Activated CD4-positive, alpha-beta T cell treated with anti-CD3 and anti-CD28 coated beads for 36 hours (primary cell): Measurements from ENCODE around the gene SLC7A8. TPM values are rescaled to one million over a fixed set of nuclear protein-coding genes. Genes with fewer than 3 reads are reported as not detected.
A peak's percentile ranks its signal among the peaks of the same experiment; 100 is the strongest.

Source experiments
- ATAC-seq: fragments of 200-7000 bp; cut with Tn5 transposase; one replicate; pipeline ENCODE4 v1.10.0; 2021; ENCODE audit warnings: mild to moderate bottlenecking, moderate library complexity
- CTCF ChIA-PET: fragments of 350-600 bp; sonication (Branson Sonifier 250); formaldehyde crosslinking; loops from one replicate; lab custom pipeline; 2021; ENCODE audit warnings: antibody characterized with exemption; lab: Charles Lee
- POLR2A ChIA-PET: fragments of 350-600 bp; sonication (Branson Sonifier 250); formaldehyde crosslinking; loops from one replicate; lab custom pipeline; 2021; ENCODE audit warnings: antibody characterized with exemption, inconsistent platforms; lab: Charles Lee
- DNase-seq: peaks from one replicate; pipeline ENCODE4 v3.0.0-alpha.2; 2020
- H3K27ac Mint-ChIP-seq: one replicate; pipeline ENCODE4 v1.8.0; 2021; ENCODE audit warnings: mixed read lengths
- H3K27me3 Mint-ChIP-seq: one replicate; pipeline ENCODE4 v1.8.0; 2021; ENCODE audit warnings: mixed read lengths
- H3K36me3 Mint-ChIP-seq: one replicate; pipeline ENCODE4 v1.8.0; 2021; ENCODE audit warnings: low read depth, mixed read lengths
- H3K4me1 Mint-ChIP-seq: one replicate; pipeline ENCODE4 v1.8.0; 2021; ENCODE audit warnings: mixed read lengths
- H3K4me3 Mint-ChIP-seq: one replicate; pipeline ENCODE4 v1.8.0; 2021; ENCODE audit warnings: mild to moderate bottlenecking, moderate library complexity, mixed read lengths
- H3K9me3 Mint-ChIP-seq: one replicate; pipeline ENCODE4 v1.8.0; 2021; ENCODE audit warnings: low read depth, mixed read lengths
- intact Hi-C, 2 experiments: fragments of 100-400 bp; cut with DNase I in 1 of 2; cut with micrococcal nuclease in 1 of 2; formaldehyde crosslinking; loops; one replicate each; pipeline versions ENCODE4 v1.14.2 to v1.15.1; 2022 to 2024; cut with DNase I, micrococcal nuclease
- total RNA-seq, 2 experiments: library from RNA; stranded (reverse); gene quantifications; one replicate each; pipeline ENCODE4 v1.2.3, GENCODE V29; 2021

SLC7A8 gene
- total RNA-seq, 2 experiments from 2014 or later: 0.89 to 1.6 TPM

DNA sequence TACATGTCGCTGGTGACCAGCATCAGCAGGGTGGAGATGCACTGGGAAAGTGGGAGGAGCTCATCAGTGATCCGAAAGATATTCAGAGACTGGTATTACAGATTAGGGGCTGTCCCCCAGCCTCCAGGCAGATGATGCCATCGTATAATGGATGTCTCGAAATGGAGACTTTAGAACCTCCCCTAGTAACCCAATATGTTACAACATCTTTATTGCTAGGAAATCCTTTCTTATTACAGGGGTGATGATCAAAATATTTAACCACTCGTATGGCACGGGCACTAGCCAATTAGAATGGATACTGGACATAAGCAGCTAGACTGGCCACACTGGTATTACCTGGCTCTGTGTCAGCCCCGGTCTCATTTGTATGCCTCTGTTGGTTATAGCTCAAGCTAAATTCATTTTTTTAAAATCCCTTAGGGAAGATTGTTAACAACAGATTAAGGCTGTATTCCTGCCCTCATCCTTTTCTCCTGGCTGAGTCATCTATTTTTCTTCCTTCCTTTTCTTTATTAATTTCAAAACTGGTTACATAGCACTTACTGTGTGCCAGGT, 53.6 kb downstream of the SLC7A8 start:
- intact Hi-C loops: no loop called here
- Mint-ChIP-seq H3K4me3 (no peak overlapping the region), H3K36me3 (no peaks in the 10 kb centered on the region), H3K9me3 (no peaks in the 10 kb centered on the region), H3K27ac (no peak overlapping the region), H3K4me1 (no peaks in the 10 kb centered on the region), H3K27me3 (no peaks in the 10 kb centered on the region)
- DNase-seq (no peak), ATAC-seq (no peak)
- CTCF ChIA-PET: interaction anchor here (0.8 to 2.5 kb wide), 4 partner anchors 8 to 61 kb away, joined by 3 to 19 read pairs (median 4); no protein-coding TSS in a partner anchor
- POLR2A ChIA-PET: interaction anchor here (0.6 kb wide), 1 partner anchor 110 kb away, joined by 3 read pairs; no protein-coding TSS in a partner anchor

GRCh38 chr14:23128969-23129758, 54.3 kb downstream of the SLC7A8 start:
- ChIA-PET CTCF (interaction anchor here (0.6 to 2.5 kb wide), 6 partner anchors 8 to 61 kb away, joined by 3 to 19 read pairs (median 3); no protein-coding TSS in a partner anchor), POLR2A (interaction anchor here (0.6 kb wide), 1 partner anchor 111 kb away, joined by 3 read pairs; no protein-coding TSS in a partner anchor)
- Mint-ChIP-seq H3K4me1 (no peaks in the 10 kb centered on the region), H3K36me3 (no peaks in the 10 kb centered on the region), H3K4me3 (no peak overlapping the region), H3K27me3 (no peaks in the 10 kb centered on the region), H3K27ac (no peak overlapping the region), H3K9me3 (no peaks in the 10 kb centered on the region)
- DNase-seq (no peak), ATAC-seq (no peak)
- intact Hi-C loops: no loop called here

DNA sequence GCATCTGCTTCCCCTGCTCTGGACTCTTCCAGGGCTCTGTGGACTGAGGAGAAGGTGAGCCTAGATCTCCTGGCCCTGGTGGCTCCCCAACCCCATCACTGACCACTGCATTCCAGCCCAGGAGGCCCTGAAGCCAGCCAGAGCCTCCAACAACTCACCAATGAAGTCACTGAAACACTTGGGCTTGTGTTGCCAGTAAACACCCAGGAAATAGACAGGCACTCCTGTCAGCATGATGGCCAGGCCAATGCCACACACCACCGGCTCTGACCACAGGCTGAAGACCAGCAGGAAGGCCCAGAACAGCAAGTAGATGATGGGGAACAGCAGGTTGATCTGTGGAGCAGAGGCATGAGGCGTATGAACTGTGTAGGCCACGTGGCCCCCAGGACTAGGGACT, 55.6 kb downstream of the SLC7A8 start:
- Mint-ChIP-seq H3K27me3 (no peaks in the 10 kb centered on the region), H3K4me1 (no peaks in the 10 kb centered on the region), H3K9me3 (no peaks in the 10 kb centered on the region), H3K27ac (no peak overlapping the region), H3K4me3 (no peak overlapping the region), H3K36me3 (no peaks in the 10 kb centered on the region)
- intact Hi-C loops: no loop called here
- ChIA-PET CTCF (no interaction called here), POLR2A (no interaction called here)
- ATAC-seq (no peak), DNase-seq (no peak)

GRCh38 chr14:23126548-23127278, 56.7 kb downstream of the SLC7A8 start:
- H3K27me3 Mint-ChIP-seq: no peaks in the 10 kb centered on the region
- no peak overlapping the region for H3K27ac Mint-ChIP-seq
- H3K36me3 Mint-ChIP-seq: no peaks in the 10 kb centered on the region
- ChIA-PET CTCF (interaction anchor here (0.6 to 10.7 kb wide), 4 partner anchors 12 to 181 kb away, joined by 3 to 276 read pairs (median 3); partner anchors contain the start of gene SLC7A8), POLR2A (no interaction called here)
- H3K4me1 Mint-ChIP-seq: no peaks in the 10 kb centered on the region
- no peak for ATAC-seq
- no peak overlapping the region for H3K4me3 Mint-ChIP-seq
- no peak for DNase-seq
- no peaks in the 10 kb centered on the region for H3K9me3 Mint-ChIP-seq
- intact Hi-C loops: no loop called here

GRCh38 chr14:23125933-23126524, 57.4 kb downstream of the SLC7A8 start:
- no peaks in the 10 kb centered on the region for H3K36me3 Mint-ChIP-seq
- H3K4me3 Mint-ChIP-seq: no peak overlapping the region
- H3K27ac Mint-ChIP-seq: no peak overlapping the region
- DNase-seq: no peak
- POLR2A ChIA-PET: no interaction called here
- ATAC-seq: no peak
- intact Hi-C loops: no loop called here
- no peaks in the 10 kb centered on the region for H3K9me3 Mint-ChIP-seq
- no peaks in the 10 kb centered on the region for H3K27me3 Mint-ChIP-seq
- H3K4me1 Mint-ChIP-seq: peaks cover 6% of the 10 kb centered on the region
- CTCF ChIA-PET: interaction anchor here (0.6 to 10.7 kb wide), 5 partner anchors 13 to 181 kb away, joined by 3 to 276 read pairs (median 3); partner anchors contain the start of gene SLC7A8

GRCh38 chr14:23125011-23125410, 58.4 kb downstream of the SLC7A8 start:
- CTCF ChIA-PET: interaction anchor here (0.5 to 10.7 kb wide), 6 partner anchors 25 to 937 kb away, joined by 3 to 276 read pairs (median 3); partner anchors contain the start of gene SLC7A8
- Mint-ChIP-seq H3K4me1 (peaks cover 17% of the 10 kb centered on the region), H3K36me3 (no peaks in the 10 kb centered on the region), H3K27ac (no peak overlapping the region), H3K27me3 (no peaks in the 10 kb centered on the region), H3K4me3 (no peak overlapping the region), H3K9me3 (no peaks in the 10 kb centered on the region)
- DNase-seq (no peak), ATAC-seq (no peak)
- POLR2A ChIA-PET: interaction anchor here (0.5 kb wide), 1 partner anchor 92 kb away, joined by 3 read pairs; no protein-coding TSS in a partner anchor
- intact Hi-C loops: no loop called here

- ATAC-seq (no peak), DNase-seq (no peak)
- no peaks in the 10 kb centered on the region for H3K9me3 Mint-ChIP-seq
- H3K27ac Mint-ChIP-seq: no peak overlapping the region
- intact Hi-C loops: no loop called here
- peaks cover 22% of the 10 kb centered on the region for H3K4me1 Mint-ChIP-seq
- POLR2A ChIA-PET: interaction anchor here (0.5 kb wide), 1 partner anchor 92 kb away, joined by 3 read pairs; no protein-coding TSS in a partner anchor
- no peaks in the 10 kb centered on the region for H3K36me3 Mint-ChIP-seq
- no peaks in the 10 kb centered on the region for H3K27me3 Mint-ChIP-seq
- CTCF ChIA-PET: interaction anchor here (1.3 to 10.7 kb wide), 2 partner anchors 56 to 59 kb away, joined by 3 to 276 read pairs; partner anchors contain the start of gene SLC7A8
- H3K4me3 Mint-ChIP-seq: no peak overlapping the region
These were observed 59.0 kb downstream of the SLC7A8 start for GRCh38 chr14:23124337-23124954.

GRCh38 chr14:23123419-23123818, 60.0 kb downstream of the SLC7A8 start:
- H3K36me3 Mint-ChIP-seq: no peaks in the 10 kb centered on the region

GRCh38 chr14:23122086-23122485, 61.4 kb downstream of the SLC7A8 start:
- intact Hi-C loops: no loop called here
- CTCF ChIA-PET: interaction anchor here (0.6 to 10.7 kb wide), 21 partner anchors 18 to 1268 kb away, joined by 3 to 276 read pairs (median 4); partner anchors contain the start of gene SLC7A8

More at GRCh38 chr14:23123419-23123818, 60.0 kb downstream of the SLC7A8 start:
- DNase-seq (no peak), ATAC-seq (no peak)
- POLR2A ChIA-PET: no interaction called here
- no peak overlapping the region for H3K4me3 Mint-ChIP-seq
- intact Hi-C loops: no loop called here
- CTCF ChIA-PET: interaction anchor here (0.6 to 10.7 kb wide), 2 partner anchors 9 to 60 kb away, joined by 3 to 276 read pairs; partner anchors contain the start of gene SLC7A8
- H3K27ac Mint-ChIP-seq: no peak overlapping the region
- H3K4me1 Mint-ChIP-seq: peaks cover 30% of the 10 kb centered on the region
- H3K27me3 Mint-ChIP-seq: no peaks in the 10 kb centered on the region
- H3K9me3 Mint-ChIP-seq: no peaks in the 10 kb centered on the region

GRCh38 chr14:23121361-23121771, 62.1 kb downstream of the SLC7A8 start:
- CTCF ChIA-PET: interaction anchor here (0.6 to 10.7 kb wide), 49 partner anchors 9 to 1745 kb away, joined by 3 to 276 read pairs (median 5); partner anchors contain the start of genes ACIN1, C14orf119, HOMEZ and SLC7A8

More at GRCh38 chr14:23122086-23122485, 61.4 kb downstream of the SLC7A8 start:
- no peaks in the 10 kb centered on the region for H3K36me3 Mint-ChIP-seq
- no peak for DNase-seq
- H3K4me3 Mint-ChIP-seq: no peak overlapping the region
- no peak for ATAC-seq
- H3K9me3 Mint-ChIP-seq: no peaks in the 10 kb centered on the region
- H3K4me1 Mint-ChIP-seq: peaks cover 40% of the 10 kb centered on the region
- POLR2A ChIA-PET: interaction anchor here (3.0 kb wide), 1 partner anchor 27 kb away, joined by 20 read pairs; the partner anchor contains the start of genes ACIN1 and C14orf119
- H3K27ac Mint-ChIP-seq: no peak overlapping the region
- no peaks in the 10 kb centered on the region for H3K27me3 Mint-ChIP-seq

More at GRCh38 chr14:23121361-23121771, 62.1 kb downstream of the SLC7A8 start:
- no peaks in the 10 kb centered on the region for H3K36me3 Mint-ChIP-seq
- no peak overlapping the region for H3K4me3 Mint-ChIP-seq
- H3K27me3 Mint-ChIP-seq: no peaks in the 10 kb centered on the region
- intact Hi-C loops: loop anchor here (2.0 kb wide), 3 partner anchors 115 to 259 kb away; partner anchors contain the start of gene RNF212B (in 1 of the 2)
- H3K9me3 Mint-ChIP-seq: no peaks in the 10 kb centered on the region
- peaks cover 46% of the 10 kb centered on the region for H3K4me1 Mint-ChIP-seq
- DNase-seq (peak; percentile 20), ATAC-seq (no peak)
- peak overlapping the region; percentile 68 for H3K27ac Mint-ChIP-seq
- POLR2A ChIA-PET: interaction anchor here (1.0 to 3.0 kb wide), 3 partner anchors 26 to 52 kb away, joined by 3 to 20 read pairs (median 5); partner anchors contain the start of genes ACIN1 and C14orf119
